Bronchial epithelial cell (primary cell): Measurements from ENCODE around the gene EP400. TPM values are rescaled to one million over a fixed set of nuclear protein-coding genes. Genes with fewer than 3 reads are reported as not detected.

ENCODE experiments used
- DNase-seq: peaks from one replicate; pipeline ENCODE4 v3.0.0-alpha.2; 2010; ENCODE audit warnings: low read depth
- FAIRE-seq: peaks from 2 replicates; lab custom pipeline; 2011; peaks lifted over from hg19 to GRCh38; lab: Jason Lieb, UNC
- H3K27me3 ChIP-seq: 2 replicates; pipeline ENCODE4 v1.5.1; 2011; ENCODE audit warnings: low read length; ENCODE audit not compliant: control insufficient read depth, insufficient read depth
- H3K36me3 ChIP-seq: 2 replicates; pipeline ENCODE4 v1.5.1; 2011; ENCODE audit warnings: low read length; ENCODE audit not compliant: control insufficient read depth, insufficient read depth
- H3K4me3 ChIP-seq: 2 replicates; pipeline ENCODE4 v1.5.1; 2011; ENCODE audit warnings: mild to moderate bottlenecking, low read depth, low read length, control low read depth
- total RNA-seq: library from RNA; depleted of rRNA; stranded (reverse); fragments of >200 nt; gene quantifications from 2 replicates; pipeline ENCODE4 v1.2.1, GENCODE V29; 2014
- TF ChIP-seq, protein P1 (sequence below): IDR thresholded peaks from 2 replicates; pipeline ENCODE4 v1.5.1; 2011; ENCODE audit warnings: mild to moderate bottlenecking, moderate library complexity, low read length, control low read depth, inconsistent platforms; ENCODE audit not compliant: insufficient read depth, severe bottlenecking

EP400 gene
- total RNA-seq, 1 donor from 2014 or later = 5.8 TPM

DNA sequence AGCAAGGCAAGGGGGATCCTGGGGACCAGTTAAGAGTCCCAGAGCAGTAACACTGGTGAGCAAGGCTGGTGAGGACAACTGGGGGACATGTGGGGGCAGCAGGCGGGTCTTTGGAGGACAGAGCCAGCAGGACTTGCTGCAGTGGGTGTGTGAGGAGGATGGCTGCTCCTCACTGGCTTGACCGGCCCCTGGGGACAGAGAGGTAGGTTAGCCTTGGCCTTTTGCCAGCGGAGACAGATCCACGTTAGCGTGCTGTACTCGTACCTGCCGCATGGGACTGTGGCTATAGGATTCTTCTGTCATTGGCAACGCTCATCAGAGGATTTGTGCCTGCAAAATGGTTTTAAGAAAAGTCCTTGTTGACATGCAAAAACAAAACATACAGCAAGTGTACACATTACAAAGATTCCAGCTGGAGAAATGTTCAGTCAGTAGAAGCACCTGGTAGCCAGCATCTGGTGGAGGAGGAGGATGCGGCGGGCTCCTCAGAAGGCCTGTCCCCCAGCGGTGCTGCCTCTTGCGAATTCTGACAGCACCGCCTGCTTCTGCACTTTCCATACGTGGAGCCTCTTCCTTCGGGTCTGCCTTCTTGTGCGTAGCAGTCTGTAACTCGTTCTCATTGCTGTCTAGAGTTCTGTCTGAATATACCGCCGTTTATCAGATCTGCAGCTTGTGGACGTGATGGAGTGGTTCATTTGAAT is 91.3 kb downstream of the EP400 start:
- Histone ChIP-seq H3K36me3 (peaks cover 27% of the 10 kb centered on the region), H3K4me3 (no peak overlapping the region), H3K27me3 (no peaks in the 10 kb centered on the region)
- DNase-seq (no peak), FAIRE-seq (no peak)
- TF ChIP-seq, protein P1, sequence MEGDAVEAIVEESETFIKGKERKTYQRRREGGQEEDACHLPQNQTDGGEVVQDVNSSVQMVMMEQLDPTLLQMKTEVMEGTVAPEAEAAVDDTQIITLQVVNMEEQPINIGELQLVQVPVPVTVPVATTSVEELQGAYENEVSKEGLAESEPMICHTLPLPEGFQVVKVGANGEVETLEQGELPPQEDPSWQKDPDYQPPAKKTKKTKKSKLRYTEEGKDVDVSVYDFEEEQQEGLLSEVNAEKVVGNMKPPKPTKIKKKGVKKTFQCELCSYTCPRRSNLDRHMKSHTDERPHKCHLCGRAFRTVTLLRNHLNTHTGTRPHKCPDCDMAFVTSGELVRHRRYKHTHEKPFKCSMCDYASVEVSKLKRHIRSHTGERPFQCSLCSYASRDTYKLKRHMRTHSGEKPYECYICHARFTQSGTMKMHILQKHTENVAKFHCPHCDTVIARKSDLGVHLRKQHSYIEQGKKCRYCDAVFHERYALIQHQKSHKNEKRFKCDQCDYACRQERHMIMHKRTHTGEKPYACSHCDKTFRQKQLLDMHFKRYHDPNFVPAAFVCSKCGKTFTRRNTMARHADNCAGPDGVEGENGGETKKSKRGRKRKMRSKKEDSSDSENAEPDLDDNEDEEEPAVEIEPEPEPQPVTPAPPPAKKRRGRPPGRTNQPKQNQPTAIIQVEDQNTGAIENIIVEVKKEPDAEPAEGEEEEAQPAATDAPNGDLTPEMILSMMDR = no peak

DNA sequence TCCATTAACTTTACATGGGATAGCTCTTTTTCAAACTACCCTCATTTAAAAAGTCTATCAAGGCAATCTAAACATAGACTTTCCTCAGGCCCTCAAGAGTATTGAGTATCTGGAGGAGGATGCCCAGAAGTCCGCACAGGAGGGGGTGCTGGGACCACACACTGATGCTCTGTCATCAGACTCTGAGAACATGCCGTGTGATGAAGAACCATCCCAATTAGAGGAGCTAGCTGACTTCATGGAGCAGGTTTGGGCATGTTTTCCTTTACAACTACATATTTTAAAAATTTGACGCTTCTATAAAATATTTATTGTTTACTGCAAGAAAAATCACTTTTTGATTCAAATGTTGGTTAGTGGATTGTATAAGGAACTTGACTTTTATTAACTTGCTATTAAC is 93.5 kb downstream of the EP400 start:
- peak; percentile 39 for DNase-seq
- peaks cover 20% of the 10 kb centered on the region for H3K36me3 ChIP-seq

DNA sequence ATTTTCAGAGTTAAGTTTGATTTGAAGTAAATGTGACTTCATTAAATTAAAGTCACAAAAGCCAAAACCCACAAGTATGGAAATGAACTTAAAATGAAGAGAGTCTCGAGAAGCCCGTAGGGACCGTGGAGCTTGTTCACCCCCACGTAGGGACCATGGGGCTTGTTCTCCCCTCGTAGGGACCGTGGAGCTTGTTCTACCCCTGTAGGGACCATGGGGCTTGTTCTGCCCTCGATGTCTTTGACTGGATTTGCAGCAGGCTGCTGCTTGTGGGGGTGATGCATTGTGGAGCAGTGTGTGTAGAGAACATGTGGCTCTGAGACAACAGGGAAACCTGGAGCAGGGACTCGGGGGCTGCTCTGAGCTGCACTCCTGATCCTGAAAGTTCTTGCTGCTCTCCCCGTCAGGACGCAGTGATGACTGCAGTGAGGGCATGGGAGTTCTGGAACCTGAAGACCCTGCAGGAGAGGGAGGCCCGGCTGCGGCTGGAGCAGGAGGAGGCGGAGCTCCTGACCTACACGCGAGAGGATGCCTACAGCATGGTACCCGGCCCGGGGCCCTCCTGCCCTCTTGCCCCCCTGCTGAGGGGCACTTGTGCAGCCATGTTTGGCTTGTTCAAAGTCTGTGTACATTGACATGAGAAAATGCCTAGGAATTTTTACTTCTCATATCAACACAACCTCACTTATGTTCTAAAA is 94.2 kb downstream of the EP400 start:
- TF ChIP-seq, protein P1 = no peak
- FAIRE-seq = no peak
- H3K4me3 ChIP-seq = no peak overlapping the region
- DNase-seq = no peak
- H3K27me3 ChIP-seq = no peaks in the 10 kb centered on the region
- H3K36me3 ChIP-seq = peaks cover 19% of the 10 kb centered on the region

More for the DNA sequence above, 93.5 kb downstream of the EP400 start:
- no peak overlapping the region for H3K4me3 ChIP-seq
- H3K27me3 ChIP-seq = no peaks in the 10 kb centered on the region
- TF ChIP-seq, protein P1 = no peak
- FAIRE-seq = no peak

DNA sequence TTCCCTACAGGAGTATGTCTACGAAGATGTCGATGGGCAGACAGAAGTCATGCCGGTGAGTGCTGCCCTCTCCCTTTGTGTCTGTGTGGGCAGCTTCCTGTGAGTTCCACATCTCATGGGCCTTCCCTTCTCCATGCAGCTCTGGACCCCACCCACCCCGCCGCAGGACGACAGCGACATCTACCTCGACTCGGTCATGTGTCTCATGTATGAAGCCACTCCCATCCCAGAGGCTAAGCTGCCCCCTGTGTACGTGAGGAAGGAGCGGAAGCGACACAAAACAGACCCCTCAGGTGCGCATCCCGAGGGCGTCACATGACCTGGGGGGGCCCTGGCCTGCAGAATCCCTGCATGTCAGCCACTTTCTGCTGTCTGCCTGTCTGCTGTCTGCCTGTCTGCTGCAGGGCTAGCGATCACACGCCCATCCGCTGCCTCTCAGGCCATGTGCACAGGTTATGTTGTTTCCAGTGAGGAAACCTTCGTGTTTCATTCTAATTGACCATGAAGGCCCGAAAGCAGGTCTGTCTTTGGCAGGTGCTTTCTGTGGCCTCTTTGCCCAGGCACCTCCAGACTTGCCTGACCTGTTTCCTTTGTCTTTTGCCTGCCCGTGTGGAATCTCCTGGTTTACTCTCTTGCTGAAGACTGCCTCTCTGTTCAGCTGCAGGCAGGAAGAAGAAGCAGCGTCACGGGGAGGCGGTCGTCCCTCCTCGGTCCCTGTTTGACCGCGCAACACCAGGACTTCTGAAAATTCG is 95.1 kb downstream of the EP400 start:
- H3K4me3 ChIP-seq = no peak overlapping the region
- no peak for FAIRE-seq
- H3K36me3 ChIP-seq = peaks cover 23% of the 10 kb centered on the region
- H3K27me3 ChIP-seq = no peaks in the 10 kb centered on the region
- peak; percentile 4 for DNase-seq
- TF ChIP-seq, protein P1 = no peak

DNA sequence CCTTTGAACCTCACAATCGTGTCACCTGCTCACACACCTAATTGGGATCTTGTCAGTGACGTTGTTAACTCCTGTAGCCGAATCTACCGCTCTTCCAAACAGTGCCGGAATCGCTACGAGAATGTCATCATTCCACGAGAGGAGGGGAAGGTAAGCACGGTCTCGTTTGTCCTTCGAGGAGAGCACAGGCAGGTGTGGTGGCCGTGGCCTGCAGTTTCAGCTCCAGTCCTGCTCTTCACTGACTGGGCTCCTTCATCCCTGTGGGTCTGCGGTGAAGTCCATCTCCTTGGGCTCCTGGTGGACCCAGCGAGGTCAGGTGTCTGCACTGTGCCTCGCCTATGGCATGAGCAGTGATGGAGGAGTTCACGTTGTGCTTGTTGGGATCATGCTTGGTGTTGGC is 96.0 kb downstream of the EP400 start:
- DNase-seq (no peak), FAIRE-seq (no peak)
- TF ChIP-seq, protein P1 = no peak
- H3K4me3 ChIP-seq = no peak overlapping the region
- H3K36me3 ChIP-seq = peaks cover 26% of the 10 kb centered on the region
- H3K27me3 ChIP-seq = no peaks in the 10 kb centered on the region
